RWPE2 (cell line): Measurements from ENCODE around the gene ZMIZ1.

Experiments
- ATAC-seq: fragments of 200-7000 bp; cut with Tn5 transposase; 3 replicates; pipeline ENCODE4 v1.9.1; 2021; ENCODE audit warnings: low read depth
- DNase-seq: peaks from one replicate; pipeline ENCODE4 v3.0.0-alpha.2; 2020; ENCODE audit warnings: low spot score
- H3K27ac ChIP-seq: fragments of 450-650 bp; 2 replicates; pipeline ENCODE4 v1.5.1; 2017; ENCODE audit warnings: mild to moderate bottlenecking; ENCODE audit not compliant: poor library complexity, severe bottlenecking
- H3K27me3 ChIP-seq: fragments of 250-450 bp; sonication (Bioruptor Pico); 2 replicates; pipeline ENCODE4 v1.5.1; 2021; ENCODE audit warnings: mild to moderate bottlenecking, moderate library complexity; ENCODE audit not compliant: insufficient read depth, poor library complexity, severe bottlenecking
- H3K36me3 ChIP-seq: fragments of 250-450 bp; sonication (Bioruptor Pico); 2 replicates; pipeline ENCODE4 v1.5.1; 2020; ENCODE audit warnings: low read depth, mild to moderate bottlenecking, moderate library complexity
- H3K4me1 ChIP-seq: fragments of 250-450 bp; sonication (Bioruptor Pico); 2 replicates; pipeline ENCODE4 v1.5.1; 2021; ENCODE audit warnings: mild to moderate bottlenecking, moderate library complexity; ENCODE audit not compliant: insufficient read depth, poor library complexity, severe bottlenecking
- H3K4me3 ChIP-seq: fragments of 250-450 bp; sonication (Bioruptor Pico); 2 replicates; pipeline ENCODE4 v1.5.1; 2021; ENCODE audit warnings: mild to moderate bottlenecking, moderate library complexity; ENCODE audit not compliant: severe bottlenecking
- H3K9me3 ChIP-seq: fragments of 250-450 bp; sonication (Bioruptor Pico); 2 replicates; pipeline ENCODE4 v1.5.1; 2021; ENCODE audit warnings: mild to moderate bottlenecking, moderate library complexity; ENCODE audit not compliant: severe bottlenecking
- TF ChIP-seq, protein P1 (sequence below): fragments of 450-650 bp; IDR thresholded peaks from one replicate; pipeline ENCODE4 v1.5.1; 2017; ENCODE audit warnings: mild to moderate bottlenecking, moderate library complexity; ENCODE audit not compliant: poor library complexity, severe bottlenecking

Gene ZMIZ1

DNA sequence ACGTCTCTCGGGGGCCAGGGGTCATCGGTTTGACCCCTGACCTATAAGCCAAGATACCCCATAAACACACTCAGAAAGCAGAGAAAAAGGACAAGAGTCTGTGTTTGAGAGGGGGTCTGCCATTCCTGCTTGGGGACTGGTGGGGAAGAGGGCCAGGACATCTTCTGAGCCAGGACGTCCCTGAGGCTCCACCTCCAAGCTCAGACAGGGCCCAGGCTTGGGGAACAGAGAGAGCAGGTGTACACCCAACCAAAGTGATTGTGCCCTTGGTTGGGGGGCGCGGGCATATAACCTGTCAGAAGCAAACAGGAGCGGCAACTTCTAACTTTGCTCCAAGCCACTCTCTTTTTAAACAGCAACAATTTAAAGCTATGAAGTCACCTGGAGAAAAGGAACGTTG lies 244.6 kb downstream of the ZMIZ1 start:
- ATAC-seq, result no peak
- no peak for DNase-seq
- H3K36me3 ChIP-seq, result peaks cover 19% of the 10 kb centered on the region
- peaks cover 12% of the 10 kb centered on the region for H3K4me1 ChIP-seq
- H3K9me3 ChIP-seq, result no peaks in the 10 kb centered on the region
- TF ChIP-seq, protein P1, sequence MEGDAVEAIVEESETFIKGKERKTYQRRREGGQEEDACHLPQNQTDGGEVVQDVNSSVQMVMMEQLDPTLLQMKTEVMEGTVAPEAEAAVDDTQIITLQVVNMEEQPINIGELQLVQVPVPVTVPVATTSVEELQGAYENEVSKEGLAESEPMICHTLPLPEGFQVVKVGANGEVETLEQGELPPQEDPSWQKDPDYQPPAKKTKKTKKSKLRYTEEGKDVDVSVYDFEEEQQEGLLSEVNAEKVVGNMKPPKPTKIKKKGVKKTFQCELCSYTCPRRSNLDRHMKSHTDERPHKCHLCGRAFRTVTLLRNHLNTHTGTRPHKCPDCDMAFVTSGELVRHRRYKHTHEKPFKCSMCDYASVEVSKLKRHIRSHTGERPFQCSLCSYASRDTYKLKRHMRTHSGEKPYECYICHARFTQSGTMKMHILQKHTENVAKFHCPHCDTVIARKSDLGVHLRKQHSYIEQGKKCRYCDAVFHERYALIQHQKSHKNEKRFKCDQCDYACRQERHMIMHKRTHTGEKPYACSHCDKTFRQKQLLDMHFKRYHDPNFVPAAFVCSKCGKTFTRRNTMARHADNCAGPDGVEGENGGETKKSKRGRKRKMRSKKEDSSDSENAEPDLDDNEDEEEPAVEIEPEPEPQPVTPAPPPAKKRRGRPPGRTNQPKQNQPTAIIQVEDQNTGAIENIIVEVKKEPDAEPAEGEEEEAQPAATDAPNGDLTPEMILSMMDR, result no peak
- H3K27me3 ChIP-seq, result no peaks in the 10 kb centered on the region
- no peak overlapping the region for H3K4me3 ChIP-seq
- no peak overlapping the region for H3K27ac ChIP-seq

DNA sequence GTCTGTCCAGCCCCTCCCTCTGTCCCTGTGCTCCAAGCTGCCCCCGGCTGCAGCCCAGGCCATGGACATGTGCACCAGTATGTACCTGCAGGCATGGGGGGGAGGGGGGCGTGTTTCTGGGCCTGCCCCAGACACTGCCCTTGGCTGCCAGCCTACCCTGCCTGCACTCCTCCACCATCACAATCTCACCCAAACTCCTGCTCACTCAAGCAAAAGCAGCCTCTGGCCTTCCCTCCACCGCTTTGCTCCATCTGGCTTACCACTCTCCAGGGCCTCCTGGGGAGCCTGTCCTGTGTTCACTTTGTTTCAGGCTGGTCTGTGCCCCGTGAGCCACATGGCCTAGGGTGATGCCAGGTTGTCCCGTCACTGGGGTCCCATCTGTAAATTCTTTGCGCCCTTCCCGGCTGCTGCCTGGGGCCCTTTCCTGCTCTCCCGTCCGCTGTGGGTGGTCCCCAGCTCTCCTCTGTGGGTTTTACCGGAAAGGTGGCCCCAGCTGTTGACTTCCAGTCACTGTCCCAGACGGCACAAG lies 245.2 kb downstream of the ZMIZ1 start:
- H3K4me1 ChIP-seq, result peaks cover 12% of the 10 kb centered on the region
- peaks cover 13% of the 10 kb centered on the region for H3K36me3 ChIP-seq
- no peak for DNase-seq
- TF ChIP-seq, protein P1, result no peak
- ATAC-seq, result no peak
- no peaks in the 10 kb centered on the region for H3K9me3 ChIP-seq
- no peak overlapping the region for H3K4me3 ChIP-seq
- no peaks in the 10 kb centered on the region for H3K27me3 ChIP-seq
- no peak overlapping the region for H3K27ac ChIP-seq

DNA sequence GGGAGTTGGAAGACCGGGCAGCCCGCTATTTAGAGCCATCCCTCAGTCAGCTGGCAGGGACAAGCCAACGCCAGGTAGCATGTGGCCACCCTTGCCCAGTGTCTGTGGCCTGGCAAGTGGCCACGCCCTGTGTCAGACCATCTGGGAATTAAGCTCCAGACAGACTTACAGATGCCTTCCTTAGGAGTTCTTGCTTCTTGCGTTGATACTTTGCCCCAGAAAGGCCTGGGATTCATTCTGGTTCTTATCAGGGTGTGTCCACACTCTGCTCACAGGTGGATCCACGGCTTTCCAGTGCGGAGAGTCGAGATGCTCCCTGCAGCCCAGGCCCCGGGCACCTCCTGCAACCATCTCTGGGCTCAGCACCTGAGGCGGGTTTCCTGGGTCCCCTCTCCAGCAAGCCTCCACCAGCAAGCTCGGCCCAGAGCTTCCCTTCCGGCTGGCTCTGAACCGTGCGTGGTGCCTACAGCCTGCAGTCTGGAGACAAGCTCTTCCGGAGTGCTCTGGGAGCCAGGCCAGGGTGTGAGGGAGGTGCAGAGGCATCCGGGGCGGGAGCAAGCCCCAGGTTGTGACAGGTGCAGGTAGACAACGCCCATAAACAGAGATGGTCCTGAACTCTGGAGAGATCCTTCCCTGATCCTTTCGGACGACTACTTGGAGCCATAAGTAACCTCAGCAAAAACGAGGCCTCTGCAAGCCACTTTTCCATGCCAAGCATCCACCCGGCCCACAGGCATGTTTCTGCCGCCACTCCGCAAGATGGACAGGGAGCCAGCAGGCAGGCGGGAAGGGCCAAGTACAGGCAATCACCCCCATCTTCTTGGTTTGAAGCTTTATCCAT lies 246.2 kb downstream of the ZMIZ1 start:
- H3K27ac ChIP-seq, result no peak overlapping the region
- H3K4me1 ChIP-seq, result peaks cover 12% of the 10 kb centered on the region
- TF ChIP-seq, protein P1, result no peak
- no peaks in the 10 kb centered on the region for H3K9me3 ChIP-seq
- peaks cover 10% of the 10 kb centered on the region; the same call in 1 of the 2 replicates for H3K36me3 ChIP-seq
- H3K4me3 ChIP-seq, result no peak overlapping the region
- no peak for DNase-seq
- no peak for ATAC-seq
- no peaks in the 10 kb centered on the region for H3K27me3 ChIP-seq

DNA sequence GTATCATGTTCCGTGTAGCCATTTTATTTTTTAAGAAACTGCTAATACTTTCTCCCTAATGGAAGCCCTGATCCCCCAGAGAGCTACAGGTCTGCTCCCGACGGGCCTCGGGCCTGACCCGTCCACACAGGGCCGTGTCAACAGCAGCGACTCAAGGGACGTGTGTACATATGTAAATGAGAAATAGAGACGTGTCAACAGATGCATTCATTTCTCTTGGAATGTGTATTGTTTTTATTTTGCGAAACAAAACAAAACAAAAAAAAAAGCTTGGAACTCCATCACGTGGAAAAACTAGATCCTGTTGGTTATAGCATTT lies 246.8 kb downstream of the ZMIZ1 start:
- Histone ChIP-seq H3K9me3 (no peaks in the 10 kb centered on the region), H3K27ac (no peak overlapping the region), H3K36me3 (peaks cover 10% of the 10 kb centered on the region; the same call in 1 of the 2 replicates), H3K4me3 (no peak overlapping the region), H3K4me1 (peaks cover 16% of the 10 kb centered on the region), H3K27me3 (no peaks in the 10 kb centered on the region)
- TF ChIP-seq, protein P1, result no peak
- no peak for ATAC-seq
- no peak for DNase-seq
